SIG-M5 (cell line): ENCODE results near the gene OTOL1.
"Not testable (repeated sequence)": the region's sequence is repeated elsewhere in the genome, so short reads cannot be mapped to it uniquely, and the experiment has no call there.

Experiments used
- DNase-seq: peaks from one replicate; lab custom pipeline; 2025; lab: John Stamatoyannopoulos, UW

The OTOL1 gene

DNA sequence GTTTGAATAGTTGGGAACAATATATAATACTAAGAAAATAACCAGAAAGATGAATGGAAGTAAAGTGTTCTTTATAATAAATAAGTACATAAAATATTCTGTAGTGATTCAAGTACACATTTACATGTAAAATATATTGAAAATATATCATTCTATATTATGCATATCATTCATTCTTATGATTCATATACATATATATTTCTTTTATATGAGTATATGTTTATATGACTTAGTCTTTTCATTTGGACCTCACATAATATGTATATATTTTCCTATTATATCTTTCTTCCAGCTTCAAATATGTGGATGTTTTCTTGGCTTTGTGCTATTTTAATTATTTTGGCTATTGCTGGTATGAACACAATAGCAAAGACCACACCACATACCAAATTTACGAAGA is at the start of gene OTOL1:
TSS of gene OTOL1 (plus strand) at position 301 of the 400 bp plus-strand sequence. CDS start at position 301, 0 bp downstream.
- no peak for DNase-seq

DNA sequence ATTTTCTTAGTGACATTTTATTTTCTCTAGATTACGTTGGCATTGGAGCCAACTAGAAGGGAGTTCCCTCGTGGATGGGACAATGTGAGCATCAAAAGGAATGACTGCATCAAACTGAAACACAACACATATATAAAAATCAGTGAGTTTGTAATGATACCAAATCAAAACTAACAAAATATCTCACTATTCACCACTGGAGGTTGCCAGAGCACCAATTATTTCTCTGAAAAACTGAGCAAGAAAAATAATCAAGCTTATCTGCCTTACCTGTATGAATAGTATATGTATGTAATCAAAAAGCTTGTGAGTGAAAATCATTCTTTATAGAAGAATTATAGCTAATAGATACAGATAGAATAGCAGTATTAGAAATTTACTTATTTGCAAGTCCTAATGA is 46.8 kb upstream of the OTOL1 start:
- DNase-seq, result no peak

GRCh38 chr3:161452179-161452578 is 44.4 kb upstream of the OTOL1 start:
- no peak for DNase-seq

- DNase-seq, result no peak
Observed at GRCh38 chr3:161454615-161455014, 42.0 kb upstream of the OTOL1 start.

- DNase-seq, result no peak
Observed at GRCh38 chr3:161455962-161456361, 40.6 kb upstream of the OTOL1 start.

GRCh38 chr3:161462138-161462537 is 34.5 kb upstream of the OTOL1 start:
- DNase-seq, result no peak

DNA sequence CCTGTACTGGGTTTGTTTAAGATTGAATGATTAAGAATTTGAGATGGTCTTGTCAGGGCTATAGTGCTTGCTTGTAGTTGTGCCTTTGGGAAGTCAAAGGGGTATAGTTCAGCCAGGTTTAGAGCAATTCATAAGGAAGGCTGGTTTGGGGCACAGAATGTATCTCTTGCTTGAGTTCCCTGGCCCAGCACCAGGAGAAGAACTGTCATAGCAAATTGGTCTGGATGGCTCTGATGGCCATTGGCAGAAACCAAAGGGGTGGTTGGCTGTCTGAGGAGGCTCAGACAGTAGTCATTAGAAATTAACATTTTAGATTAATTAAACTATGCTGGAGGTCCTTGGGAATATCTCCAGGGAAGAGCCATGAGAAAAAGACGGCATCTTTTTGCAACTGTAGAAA is 25.4 kb upstream of the OTOL1 start:
- no peak for DNase-seq

DNA sequence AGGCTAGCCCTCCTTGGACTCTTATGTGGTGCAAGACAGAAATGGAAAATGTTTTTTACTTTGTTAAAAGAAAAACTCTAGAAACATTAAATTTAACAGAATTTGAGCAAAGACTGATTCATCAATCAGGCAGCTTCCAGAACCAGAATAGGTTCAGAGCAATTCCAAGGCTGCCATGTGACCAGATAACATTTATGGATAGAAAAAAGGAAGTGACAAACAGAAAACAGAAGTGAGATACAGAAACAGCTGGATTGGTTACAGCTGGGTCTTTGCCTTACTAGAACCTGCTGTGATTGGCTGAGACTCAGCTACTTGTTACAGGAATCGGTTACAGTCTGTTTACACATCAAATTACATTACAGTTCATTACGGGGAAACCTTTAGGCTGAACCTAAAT is 22.5 kb upstream of the OTOL1 start:
- no peak for DNase-seq

DNA sequence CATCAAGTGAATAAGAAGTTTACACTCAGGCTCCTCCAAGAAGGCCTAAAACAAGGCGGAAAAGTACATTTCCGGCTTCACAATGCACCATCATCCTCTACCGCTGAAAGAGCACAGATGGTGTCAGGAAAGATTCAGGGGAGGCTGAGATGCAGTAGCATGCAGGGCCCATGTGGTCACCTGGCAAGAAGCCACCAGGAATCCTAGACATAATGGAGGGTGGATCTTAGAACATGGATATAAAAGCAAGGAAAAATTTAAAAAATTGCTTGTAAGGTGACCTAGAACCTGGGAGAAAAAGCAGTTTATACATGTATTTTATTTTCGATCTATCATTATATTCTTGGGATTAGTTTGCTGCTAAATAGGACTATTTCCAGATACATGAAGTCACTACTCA is 21.9 kb upstream of the OTOL1 start:
- no peak for DNase-seq

- no peak for DNase-seq
Observed at GRCh38 chr3:161475206-161475605, 21.4 kb upstream of the OTOL1 start.

- DNase-seq, result no peak
Observed at GRCh38 chr3:161475905-161476304, 20.7 kb upstream of the OTOL1 start.

DNA sequence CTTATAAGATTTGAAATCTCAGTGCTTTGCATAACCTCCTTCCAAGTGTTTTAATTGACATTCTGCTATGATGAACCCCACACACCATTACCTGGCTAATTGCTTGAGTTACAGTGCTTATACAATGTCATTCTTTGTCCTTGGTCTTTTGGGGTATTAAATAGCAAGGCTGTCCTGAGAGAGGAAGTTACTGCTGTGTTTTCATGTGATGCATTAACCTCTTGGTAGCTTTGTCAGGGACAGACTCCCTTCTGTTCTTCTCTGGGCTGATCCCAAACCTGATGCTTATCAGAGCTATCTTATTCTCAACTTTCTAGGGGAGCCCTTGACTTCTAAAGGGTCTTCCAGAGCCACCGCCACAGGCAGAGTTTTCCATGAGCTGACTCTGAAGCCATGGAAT is 12.4 kb upstream of the OTOL1 start:
- DNase-seq, result no peak

- DNase-seq, result peak; percentile 5
Observed at GRCh38 chr3:161488284-161488683, 8.3 kb upstream of the OTOL1 start.

GRCh38 chr3:161489395-161489794 is 7.2 kb upstream of the OTOL1 start:
- DNase-seq, result peak; percentile 66

- DNase-seq, result not testable (repeated sequence)
Observed at GRCh38 chr3:161490845-161491244, 5.8 kb upstream of the OTOL1 start.

GRCh38 chr3:161498259-161498921 is 1.8 kb downstream of the OTOL1 start:
- DNase-seq, result no peak

DNA sequence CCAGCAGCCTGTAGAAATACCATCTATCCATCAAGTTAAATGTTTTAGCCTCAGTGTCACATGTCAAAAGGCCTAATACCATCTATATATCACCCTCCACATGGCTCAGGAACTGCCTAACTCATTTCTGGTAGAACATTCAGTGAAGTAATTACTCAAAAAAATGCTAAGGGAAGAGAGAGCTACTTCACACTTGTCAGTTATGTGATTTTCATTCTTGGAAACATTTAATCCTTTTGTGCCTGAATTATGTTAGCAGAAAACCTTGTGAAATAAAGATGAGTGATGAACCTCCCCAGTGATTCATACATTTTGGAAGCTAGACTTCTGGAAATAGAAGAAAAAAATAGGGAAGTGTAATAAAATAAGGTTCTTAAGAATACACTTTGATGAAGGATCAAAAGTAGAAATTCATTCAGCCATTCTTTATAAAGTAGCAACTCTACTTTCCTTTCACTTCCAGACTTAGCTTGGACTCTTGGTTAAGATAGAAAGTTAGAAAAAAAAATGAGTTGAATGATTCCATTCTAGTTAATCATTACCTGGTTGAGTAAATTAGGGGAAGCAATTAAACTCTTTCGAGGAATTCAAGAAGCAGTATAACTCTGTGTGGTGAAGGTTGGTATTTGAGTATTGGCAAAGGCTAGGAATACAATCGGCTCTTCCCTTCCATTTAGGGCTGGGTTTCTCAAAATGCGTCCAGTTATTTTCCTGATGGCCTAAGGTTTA is 3.6 kb downstream of the OTOL1 start:
- DNase-seq, result no peak

GRCh38 chr3:161503271-161503670 is 6.7 kb downstream of the OTOL1 start:
- no peak for DNase-seq

DNA sequence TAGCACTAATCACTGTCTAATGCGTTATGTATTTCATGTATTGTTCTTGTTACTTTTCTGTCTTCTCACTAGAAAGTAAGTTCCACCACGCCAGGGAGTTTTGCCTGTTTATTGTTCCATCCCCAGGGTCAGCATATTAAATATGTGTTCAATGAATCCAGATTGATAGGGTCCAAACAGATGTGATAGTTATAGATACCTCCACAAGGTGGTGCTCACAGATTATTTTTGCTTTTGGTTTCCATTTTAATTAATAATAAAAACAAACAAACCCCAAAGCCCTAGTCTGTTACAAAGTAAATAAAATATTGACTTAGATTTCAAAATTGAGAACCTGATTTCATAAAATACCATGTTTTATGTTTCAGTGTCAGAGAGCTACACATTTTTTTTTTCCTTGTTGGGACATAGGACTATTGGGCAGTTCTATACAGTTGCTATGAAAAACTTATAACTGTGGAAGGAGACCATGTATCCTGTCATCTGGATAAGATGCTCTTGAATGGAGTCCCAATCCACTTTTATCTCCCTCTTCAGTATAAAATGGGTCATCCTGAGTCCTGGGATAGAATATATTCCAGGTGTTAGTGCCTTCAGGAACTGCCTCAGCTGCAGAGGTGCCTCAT is 12.4 kb downstream of the OTOL1 start:
- no peak for DNase-seq

- no peak for DNase-seq
Observed at GRCh38 chr3:161510510-161511260, 14.1 kb downstream of the OTOL1 start.

DNA sequence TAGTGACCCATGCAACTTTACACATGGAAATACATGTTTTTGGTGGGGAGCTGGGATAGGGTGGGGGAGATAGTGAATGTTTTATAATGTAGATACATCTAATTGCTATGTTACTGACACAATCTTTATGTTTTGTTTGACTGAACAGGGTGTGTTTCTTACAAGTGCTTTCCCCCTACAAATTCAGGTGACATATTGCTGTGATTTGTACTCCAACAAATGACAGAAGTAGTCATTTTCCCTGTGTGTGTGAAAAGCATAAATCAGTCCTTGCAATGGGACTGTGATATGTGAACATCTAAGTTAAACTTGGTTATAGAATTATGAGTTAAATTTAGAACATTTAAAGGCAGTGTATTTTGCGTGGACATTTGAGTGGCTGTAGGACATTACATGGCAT is 27.3 kb downstream of the OTOL1 start:
- no peak for DNase-seq

DNA sequence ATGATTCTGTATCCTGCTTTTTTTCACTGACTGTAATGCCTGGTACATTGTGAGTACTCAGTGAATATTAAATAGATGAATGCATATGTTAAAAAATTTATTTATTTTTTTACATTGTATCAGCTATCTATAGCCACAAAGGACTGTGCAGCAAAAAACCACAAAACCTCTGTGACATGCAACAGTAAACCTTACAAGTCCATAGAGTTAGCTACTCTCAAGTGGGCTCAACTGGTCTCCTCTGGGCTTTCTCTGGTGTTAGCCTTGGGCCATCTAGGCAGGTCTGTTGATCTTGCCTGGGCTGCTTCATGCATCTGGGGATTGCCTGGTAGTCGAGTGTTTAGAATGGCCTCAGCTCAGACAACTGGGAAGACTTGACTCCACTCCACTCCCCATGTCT is 35.3 kb downstream of the OTOL1 start:
- DNase-seq, result no peak

DNA sequence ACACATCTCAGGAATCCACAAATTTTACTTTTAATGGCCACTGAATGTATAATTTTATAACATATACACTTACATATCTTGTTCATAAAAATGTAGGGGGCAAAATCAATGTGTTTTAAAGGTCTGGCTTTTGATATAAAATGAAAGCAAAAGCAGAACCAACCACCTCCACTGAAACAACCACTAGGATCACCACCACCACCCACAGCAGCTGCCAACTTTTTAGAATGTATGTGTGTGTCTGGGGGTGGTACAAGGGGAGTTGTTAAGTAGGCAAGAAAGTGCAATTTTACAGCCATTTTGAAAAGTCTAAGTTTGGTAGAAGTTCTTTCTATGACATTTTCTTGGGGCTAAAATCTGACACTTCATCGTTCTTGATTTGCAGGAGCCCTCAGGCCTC is 44.0 kb downstream of the OTOL1 start:
- no peak for DNase-seq
